WTC11 (cell line): ENCODE data around the gene TRIAP1. TPM values are rescaled to one million over a fixed set of nuclear protein-coding genes. Genes with fewer than 3 reads are reported as not detected.
"Not testable (repeated sequence)": the region's sequence is repeated elsewhere in the genome, so short reads cannot be mapped to it uniquely, and the experiment has no call there.

ENCODE experiments used
- ATAC-seq: fragments of 200-7000 bp; cut with Tn5 transposase; 2 replicates; pipeline ENCODE4 v1.10.0; 2021; ENCODE audit warnings: mild to moderate bottlenecking, moderate library complexity
- CTCF ChIA-PET: fragments of 300-600 bp; sonication (Branson Sonifier 250); formaldehyde crosslinking; loops from one replicate; lab custom pipeline; 2021; ENCODE audit warnings: antibody characterized with exemption; lab: Charles Lee
- POLR2A ChIA-PET: fragments of 350-600 bp; sonication (Branson Sonifier 250); formaldehyde crosslinking; loops from one replicate; lab custom pipeline; 2021; ENCODE audit warnings: antibody characterized with exemption; lab: Charles Lee
- DNase-seq: peaks from one replicate; pipeline ENCODE4 v3.0.0; 2021; ENCODE audit warnings: low spot score
- H3K27ac Mint-ChIP-seq: 2 replicates; pipeline ENCODE4 v1.8.0; 2021; ENCODE audit warnings: mixed read lengths
- H3K27me3 Mint-ChIP-seq: 2 replicates; pipeline ENCODE4 v1.8.0; 2021; ENCODE audit warnings: low read depth, mild to moderate bottlenecking, moderate library complexity, mixed read lengths
- H3K36me3 Mint-ChIP-seq: 2 replicates; pipeline ENCODE4 v1.8.0; 2021; ENCODE audit warnings: mixed read lengths
- H3K4me1 Mint-ChIP-seq: 2 replicates; pipeline ENCODE4 v1.8.0; 2022; ENCODE audit warnings: mixed read lengths
- H3K4me3 Mint-ChIP-seq: 2 replicates; pipeline ENCODE4 v1.8.0; 2021; ENCODE audit warnings: mild to moderate bottlenecking, moderate library complexity, mixed read lengths
- H3K9me3 Mint-ChIP-seq: 2 replicates; pipeline ENCODE4 v1.8.0; 2021; ENCODE audit warnings: mixed read lengths
- ATF2 ChIP-seq: sonication (generic); formaldehyde crosslinking; IDR thresholded peaks from 2 replicates; pipeline ENCODE4 v1.8.1; 2022; ENCODE audit warnings: low read depth, missing genetic modification reagents, borderline replicate concordance
- CREB1 ChIP-seq: sonication (generic); formaldehyde crosslinking; IDR thresholded peaks from 2 replicates; pipeline ENCODE4 v1.8.0; 2023; ENCODE audit warnings: mild to moderate bottlenecking, missing genetic modification reagents
- E2F5 ChIP-seq: sonication (generic); formaldehyde crosslinking; IDR thresholded peaks from 2 replicates; pipeline ENCODE4 v1.8.1; 2022; ENCODE audit warnings: mild to moderate bottlenecking, moderate library complexity, missing genetic modification reagents
- FOXK1 ChIP-seq: sonication (generic); formaldehyde crosslinking; IDR thresholded peaks from 2 replicates; pipeline ENCODE4 v1.8.0; 2022; ENCODE audit warnings: mild to moderate bottlenecking, moderate library complexity, missing genetic modification reagents
- KAT7 ChIP-seq: sonication (generic); formaldehyde crosslinking; IDR thresholded peaks from 2 replicates; pipeline ENCODE4 v1.8.1; 2023; ENCODE audit warnings: missing genetic modification reagents, mild to moderate bottlenecking, borderline replicate concordance
- NFATC4 ChIP-seq: fragments of 250-450 bp; sonication (Bioruptor Pico); IDR thresholded peaks from 2 replicates; pipeline ENCODE4 v1.9.0; 2021; ENCODE audit warnings: mild to moderate bottlenecking
- NFYB ChIP-seq: sonication (generic); formaldehyde crosslinking; conservative IDR thresholded peaks from 2 replicates; pipeline ENCODE4 v1.8.0; 2022; ENCODE audit warnings: low read depth, missing genetic modification reagents
- TCF7 ChIP-seq: sonication (generic); formaldehyde crosslinking; IDR thresholded peaks from 2 replicates; pipeline ENCODE4 v1.8.0; 2022; ENCODE audit warnings: mild to moderate bottlenecking, low read depth, missing genetic modification reagents, moderate library complexity
- ZNF121 ChIP-seq: sonication (generic); formaldehyde crosslinking; IDR thresholded peaks from 2 replicates; pipeline ENCODE4 v1.8.0; 2023; ENCODE audit warnings: missing genetic modification reagents
- ZNF396 ChIP-seq: fragments of 250-450 bp; sonication (Bioruptor Pico); IDR thresholded peaks from 2 replicates; pipeline ENCODE4 v1.8.0; 2021; ENCODE audit warnings: mild to moderate bottlenecking, moderate library complexity, borderline replicate concordance
- ZNF416 ChIP-seq: fragments of 250-450 bp; sonication (Bioruptor Pico); IDR thresholded peaks from 2 replicates; pipeline ENCODE4 v1.9.0; 2021; ENCODE audit warnings: mild to moderate bottlenecking, inconsistent platforms
- total RNA-seq: library from RNA; stranded (reverse); gene quantifications from 3 replicates; pipeline ENCODE4 v1.2.3, GENCODE V29; 2021
- TF ChIP-seq, protein P1 (sequence below): fragments of 250-450 bp; sonication (Bioruptor Pico); IDR thresholded peaks from 2 replicates; pipeline ENCODE4 v2.1.2; 2022; ENCODE audit warnings: mild to moderate bottlenecking, moderate library complexity

TRIAP1 gene
- total RNA-seq, 1 experiment from 2014 or later = 75.3 TPM

DNA sequence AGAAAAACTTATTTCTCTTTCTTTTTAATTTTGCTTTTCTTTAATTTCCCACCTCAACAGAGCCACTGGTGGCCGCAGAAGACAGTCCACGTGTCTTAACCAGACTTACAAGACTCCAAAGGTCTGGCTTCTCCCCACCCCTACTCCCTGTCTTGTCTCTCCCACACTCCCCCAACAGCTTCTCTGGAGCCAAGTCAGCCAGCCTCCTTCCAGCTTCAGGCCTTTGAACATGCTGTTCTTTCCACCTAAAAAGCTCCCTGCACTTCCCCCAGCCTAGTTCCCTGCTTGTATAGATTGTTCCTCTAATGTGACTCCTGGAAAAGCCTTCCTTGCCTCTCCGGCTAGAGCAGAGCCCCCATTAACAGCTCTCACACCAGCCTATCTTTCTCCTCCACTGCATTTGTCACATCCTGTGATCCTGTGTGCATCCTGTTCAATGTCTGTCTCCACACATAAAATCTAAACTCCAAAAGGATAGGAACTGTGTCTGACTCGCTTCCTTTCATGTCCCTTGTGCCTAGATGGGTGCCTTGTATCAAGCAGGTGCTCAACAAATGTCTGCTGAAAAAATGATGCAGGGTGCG is 42.0 kb upstream of the TRIAP1 start:
- H3K4me3 Mint-ChIP-seq = no peak overlapping the region
- TF ChIP-seq, protein P1, sequence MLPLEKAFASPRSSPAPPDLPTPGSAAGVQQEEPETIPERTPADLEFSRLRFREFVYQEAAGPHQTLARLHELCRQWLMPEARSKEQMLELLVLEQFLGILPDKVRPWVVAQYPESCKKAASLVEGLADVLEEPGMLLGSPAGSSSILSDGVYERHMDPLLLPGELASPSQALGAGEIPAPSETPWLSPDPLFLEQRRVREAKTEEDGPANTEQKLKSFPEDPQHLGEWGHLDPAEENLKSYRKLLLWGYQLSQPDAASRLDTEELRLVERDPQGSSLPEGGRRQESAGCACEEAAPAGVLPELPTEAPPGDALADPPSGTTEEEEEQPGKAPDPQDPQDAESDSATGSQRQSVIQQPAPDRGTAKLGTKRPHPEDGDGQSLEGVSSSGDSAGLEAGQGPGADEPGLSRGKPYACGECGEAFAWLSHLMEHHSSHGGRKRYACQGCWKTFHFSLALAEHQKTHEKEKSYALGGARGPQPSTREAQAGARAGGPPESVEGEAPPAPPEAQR (CRISPR knock-in tag) = no peak
- TF ChIP-seq ZNF396 (CRISPR knock-in tag) (no peak), E2F5 (CRISPR knock-in tag) (no peak), CREB1 (CRISPR knock-in tag) (no peak)
- TF ChIP-seq, all 79 proteins: peak for 0
- Mint-ChIP-seq H3K4me1 (no peaks in the 10 kb centered on the region), H3K36me3 (no peaks in the 10 kb centered on the region), H3K9me3 (no peaks in the 10 kb centered on the region), H3K27ac (no peak overlapping the region), H3K27me3 (no peaks in the 10 kb centered on the region)
- DNase-seq (no peak), ATAC-seq (no peak)
- POLR2A ChIA-PET = no interaction called here
- CTCF ChIA-PET = interaction anchor here (1.0 to 1.9 kb wide), 3 partner anchors 13 to 58 kb away, joined by 3 to 4 read pairs (median 4); no protein-coding TSS in a partner anchor

- ATAC-seq, DNase-seq, H3K9me3 Mint-ChIP-seq, H3K4me1 Mint-ChIP-seq, H3K27ac Mint-ChIP-seq, H3K27me3 Mint-ChIP-seq, H3K36me3 Mint-ChIP-seq, POLR2A ChIA-PET, H3K4me3 Mint-ChIP-seq: not testable (repeated sequence)
- CTCF ChIA-PET = interaction anchor here (1.0 to 1.9 kb wide), 2 partner anchors 13 to 57 kb away, joined by 3 to 4 read pairs; no protein-coding TSS in a partner anchor
These were observed 41.4 kb upstream of the TRIAP1 start for GRCh38 chr12:120487552-120487951.

GRCh38 chr12:120485961-120486881 is 40.0 kb upstream of the TRIAP1 start:
- no peaks in the 10 kb centered on the region for H3K27me3 Mint-ChIP-seq
- H3K36me3 Mint-ChIP-seq = no peaks in the 10 kb centered on the region
- TF ChIP-seq ZNF121 (CRISPR knock-in tag) (peak; percentile 64), KAT7 (no peak)
- ATAC-seq = no peak
- H3K4me1 Mint-ChIP-seq = no peaks in the 10 kb centered on the region
- H3K4me3 Mint-ChIP-seq = no peak overlapping the region
- no peak for DNase-seq
- H3K9me3 Mint-ChIP-seq = no peaks in the 10 kb centered on the region
- H3K27ac Mint-ChIP-seq = no peak overlapping the region
- ChIA-PET CTCF (interaction anchor here (1.0 kb wide), 2 partner anchors 10 to 16 kb away, joined by 4 read pairs; partner anchors contain the start of genes DYNLL1 and SRSF9), POLR2A (interaction anchor here (1.2 kb wide), 1 partner anchor 10 kb away, joined by 3 read pairs; the partner anchor contains the start of gene DYNLL1)

DNA sequence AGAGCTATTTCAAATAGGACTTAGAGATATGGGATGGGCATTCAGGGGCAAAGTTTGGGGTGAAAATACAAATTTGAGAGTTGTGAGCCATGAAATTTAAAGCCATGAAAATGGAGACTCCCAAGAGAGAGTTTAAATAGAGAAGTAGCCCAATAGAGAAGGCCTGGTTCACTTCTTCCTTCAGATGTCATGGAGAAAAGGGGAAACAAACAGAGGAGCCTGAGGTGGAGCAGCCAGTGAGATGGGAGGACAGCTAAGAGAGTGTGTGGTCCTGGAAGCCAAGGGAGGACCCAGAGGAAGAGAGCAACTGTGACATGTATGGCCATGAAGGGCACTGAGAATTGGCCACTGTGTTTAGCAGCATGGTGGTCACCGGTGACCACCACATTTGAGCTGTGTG is 37.4 kb upstream of the TRIAP1 start:
- no peak for ATAC-seq
- no peaks in the 10 kb centered on the region for H3K36me3 Mint-ChIP-seq
- no peaks in the 10 kb centered on the region for H3K27me3 Mint-ChIP-seq
- ChIA-PET POLR2A (no interaction called here), CTCF (interaction anchor here (1.1 to 2.2 kb wide), 4 partner anchors 14 to 256 kb away, joined by 3 to 8 read pairs (median 4); partner anchors contain the start of gene SRSF9)
- H3K9me3 Mint-ChIP-seq = no peaks in the 10 kb centered on the region
- no peak for DNase-seq
- H3K4me3 Mint-ChIP-seq = no peak overlapping the region
- H3K4me1 Mint-ChIP-seq = peaks cover 6% of the 10 kb centered on the region
- TF ChIP-seq ATF2 (CRISPR knock-in tag) (no peak), ZNF416 (CRISPR knock-in tag) (no peak), NFATC4 (no peak), NFYB (CRISPR knock-in tag) (no peak), TCF7 (no peak), FOXK1 (no peak)
- H3K27ac Mint-ChIP-seq = peak overlapping the region; percentile 10; the same call in 1 of the 2 replicates
